Measurements from ENCODE around the gene MYO3B. TPM values are rescaled to one million over a fixed set of nuclear protein-coding genes. Genes with fewer than 3 reads are reported as not detected.

Gene MYO3B
- total and polyA plus RNA-seq, 2 donors (not counting 1 experiment from before 2014, with no cell fraction given) = not detected

DNA sequence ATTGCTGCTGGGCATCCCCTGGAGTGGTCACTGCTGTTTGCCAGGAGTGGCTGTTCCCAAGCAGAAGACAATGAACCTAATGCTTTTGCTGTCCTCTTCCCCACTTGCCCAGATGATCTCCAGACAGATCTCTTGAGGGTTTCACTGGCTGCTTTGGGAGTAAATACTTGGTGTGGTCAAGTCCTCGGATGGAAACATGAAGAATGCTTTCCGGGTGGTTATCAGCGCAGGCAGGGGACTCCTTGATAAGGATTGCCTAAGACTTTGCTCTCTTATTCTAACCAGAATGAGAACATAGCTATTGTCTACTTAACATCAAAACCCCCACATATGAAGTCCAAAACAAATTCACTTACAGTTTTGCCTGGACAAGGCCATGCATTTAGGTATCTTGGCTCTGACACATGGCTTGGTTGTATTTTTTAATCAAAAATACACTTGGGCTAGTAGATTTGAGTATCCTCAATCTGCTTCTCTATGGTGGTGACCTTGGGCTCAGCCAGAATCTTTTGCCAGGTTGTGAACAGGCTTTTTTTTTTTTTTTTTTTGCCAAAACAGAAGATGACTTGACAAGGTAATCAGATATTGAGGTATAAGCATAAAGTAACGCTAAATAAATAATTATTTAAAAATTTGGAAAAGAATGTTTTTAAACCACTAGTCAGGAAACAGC, 34.8 kb upstream of the MYO3B start:
- H3K36me3 ChIP-seq (replicated peaks in 1 of 2; ENCODE audit: control extremely low read depth in 1 of 2, control insufficient read depth in 1 of 2, extremely low read depth in 1 of 2, insufficient read depth in 2 of 2, low read length in 1 of 2) = no peaks in the 10 kb centered on the region
- no peak overlapping the region for H3K4me2 ChIP-seq (replicated peaks; ENCODE audit: low read depth, low read length, poor library complexity, severe bottlenecking)
- DNase-seq (no peak), ATAC-seq (ENCODE audit: low read depth) (no peak)
- no peak overlapping the region for H2AFZ ChIP-seq (ENCODE audit: insufficient read depth, low read depth, low read length, poor library complexity, severe bottlenecking)
- POLR2A ChIA-PET = no interaction called here
- H3K27me3 ChIP-seq (replicated peaks in 1 of 4; ENCODE audit: control extremely low read depth in 1 of 4, control insufficient read depth in 3 of 4, insufficient read depth in 4 of 4, low read length in 3 of 4) = no peaks in the 10 kb centered on the region
- TF ChIP-seq, protein P1, sequence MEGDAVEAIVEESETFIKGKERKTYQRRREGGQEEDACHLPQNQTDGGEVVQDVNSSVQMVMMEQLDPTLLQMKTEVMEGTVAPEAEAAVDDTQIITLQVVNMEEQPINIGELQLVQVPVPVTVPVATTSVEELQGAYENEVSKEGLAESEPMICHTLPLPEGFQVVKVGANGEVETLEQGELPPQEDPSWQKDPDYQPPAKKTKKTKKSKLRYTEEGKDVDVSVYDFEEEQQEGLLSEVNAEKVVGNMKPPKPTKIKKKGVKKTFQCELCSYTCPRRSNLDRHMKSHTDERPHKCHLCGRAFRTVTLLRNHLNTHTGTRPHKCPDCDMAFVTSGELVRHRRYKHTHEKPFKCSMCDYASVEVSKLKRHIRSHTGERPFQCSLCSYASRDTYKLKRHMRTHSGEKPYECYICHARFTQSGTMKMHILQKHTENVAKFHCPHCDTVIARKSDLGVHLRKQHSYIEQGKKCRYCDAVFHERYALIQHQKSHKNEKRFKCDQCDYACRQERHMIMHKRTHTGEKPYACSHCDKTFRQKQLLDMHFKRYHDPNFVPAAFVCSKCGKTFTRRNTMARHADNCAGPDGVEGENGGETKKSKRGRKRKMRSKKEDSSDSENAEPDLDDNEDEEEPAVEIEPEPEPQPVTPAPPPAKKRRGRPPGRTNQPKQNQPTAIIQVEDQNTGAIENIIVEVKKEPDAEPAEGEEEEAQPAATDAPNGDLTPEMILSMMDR (IDR thresholded peaks at IDR 0.05) = no peak
- no peak for TF ChIP-seq EZH2 (IDR thresholded peaks at IDR 0.05; ENCODE audit: borderline replicate concordance, insufficient read depth, low read depth, low read length, poor library complexity, severe bottlenecking)
- no peak overlapping the region for H3K27ac ChIP-seq (ENCODE audit: low read length in 2 of 2)
- H3K4me3 Mint-ChIP-seq = no peak overlapping the region
- H3K27ac Mint-ChIP-seq = no peak overlapping the region
- peaks cover 15% of the 10 kb centered on the region for H3K4me1 Mint-ChIP-seq
- H3K9me3 ChIP-seq (ENCODE audit: control extremely low read depth in 1 of 3, control insufficient read depth in 2 of 3, insufficient read depth in 1 of 3, low read length in 2 of 3) = no peaks in the 10 kb centered on the region
- H3K79me2 ChIP-seq (ENCODE audit: control insufficient read depth, insufficient read depth, low read length) = no peaks in the 10 kb centered on the region
- no peaks in the 10 kb centered on the region for H4K20me1 ChIP-seq (ENCODE audit: control insufficient read depth, insufficient read depth, low read length, poor library complexity, severe bottlenecking)
- intact Hi-C loops (cut with micrococcal nuclease) = no loop called here
- H3K9me3 Mint-ChIP-seq (ENCODE audit: insufficient read depth) = no peaks in the 10 kb centered on the region
- H3K27me3 Mint-ChIP-seq = no peaks in the 10 kb centered on the region
- CTCF ChIA-PET = no interaction called here
- no peak overlapping the region for H3K9ac ChIP-seq (ENCODE audit: low read length)
- no peaks in the 10 kb centered on the region for H3K4me1 ChIP-seq (ENCODE audit: control insufficient read depth in 2 of 2, insufficient read depth in 2 of 2, low read length in 2 of 2)
- WGBS (ENCODE audit: insufficient coverage) = 90% methylated on average over 3 of the region's 4 CpGs
- H3K4me3 ChIP-seq (ENCODE audit: control extremely low read depth in 1 of 5, extremely low read depth in 1 of 5, insufficient read depth in 1 of 5, low read depth in 2 of 5, low read length in 4 of 5) = no peak overlapping the region

DNA sequence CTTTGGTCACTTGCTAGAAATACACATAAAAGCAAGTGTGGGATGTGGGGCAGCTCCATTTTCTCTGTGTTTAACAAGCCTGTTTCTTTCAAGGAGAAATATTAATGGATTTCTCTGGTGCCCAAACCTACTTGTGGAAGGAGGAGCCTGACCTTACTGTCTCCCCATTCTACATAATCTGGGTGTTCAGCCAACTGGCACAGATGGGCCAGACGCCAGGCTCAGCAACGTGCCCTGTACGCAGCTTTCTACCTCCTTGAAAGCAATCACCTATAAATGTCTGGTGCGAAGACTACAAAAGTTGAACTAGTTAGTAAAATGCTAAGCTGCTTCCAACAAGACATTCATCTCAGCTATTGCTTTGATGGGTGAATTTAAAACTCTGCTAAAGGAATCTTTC, 33.2 kb upstream of the MYO3B start:
- Mint-ChIP-seq H3K4me3 (no peak overlapping the region), H3K9me3 (ENCODE audit: insufficient read depth) (no peaks in the 10 kb centered on the region), H3K27me3 (no peaks in the 10 kb centered on the region), H3K4me1 (peaks cover 12% of the 10 kb centered on the region), H3K27ac (no peak overlapping the region)
- Histone ChIP-seq H2AFZ (ENCODE audit: insufficient read depth, low read depth, low read length, poor library complexity, severe bottlenecking) (no peak overlapping the region), H3K4me1 (ENCODE audit: control insufficient read depth in 2 of 2, insufficient read depth in 2 of 2, low read length in 2 of 2) (no peaks in the 10 kb centered on the region), H3K4me2 (replicated peaks; ENCODE audit: low read depth, low read length, poor library complexity, severe bottlenecking) (no peak overlapping the region), H4K20me1 (ENCODE audit: control insufficient read depth, insufficient read depth, low read length, poor library complexity, severe bottlenecking) (no peaks in the 10 kb centered on the region), H3K27me3 (replicated peaks in 1 of 4; ENCODE audit: control extremely low read depth in 1 of 4, control insufficient read depth in 3 of 4, insufficient read depth in 4 of 4, low read length in 3 of 4) (no peaks in the 10 kb centered on the region), H3K79me2 (ENCODE audit: control insufficient read depth, insufficient read depth, low read length) (no peaks in the 10 kb centered on the region), H3K9me3 (ENCODE audit: control extremely low read depth in 1 of 3, control insufficient read depth in 2 of 3, insufficient read depth in 1 of 3, low read length in 2 of 3) (no peaks in the 10 kb centered on the region), H3K4me3 (ENCODE audit: control extremely low read depth in 1 of 5, extremely low read depth in 1 of 5, insufficient read depth in 1 of 5, low read depth in 2 of 5, low read length in 4 of 5) (no peak overlapping the region), H3K36me3 (replicated peaks in 1 of 2; ENCODE audit: control extremely low read depth in 1 of 2, control insufficient read depth in 1 of 2, extremely low read depth in 1 of 2, insufficient read depth in 2 of 2, low read length in 1 of 2) (no peaks in the 10 kb centered on the region), H3K27ac (ENCODE audit: low read length in 2 of 2) (no peak overlapping the region), H3K9ac (ENCODE audit: low read length) (no peak overlapping the region)
- intact Hi-C loops (cut with micrococcal nuclease) = no loop called here
- ChIA-PET POLR2A (no interaction called here), CTCF (no interaction called here)
- DNase-seq (no peak), ATAC-seq (ENCODE audit: low read depth) (no peak)
- TF ChIP-seq, protein P1 (IDR thresholded peaks at IDR 0.05) = no peak
- no peak for TF ChIP-seq EZH2 (IDR thresholded peaks at IDR 0.05; ENCODE audit: borderline replicate concordance, insufficient read depth, low read depth, low read length, poor library complexity, severe bottlenecking)
- WGBS (ENCODE audit: insufficient coverage) = 94% methylated on average over 4 of the region's 4 CpGs

All from B cell (primary cell).